OCI-LY3 (cell line): ENCODE results near the gene FRYL.

Source experiments
- CTCF ChIP-seq: fragments of 200-600, 300-600 bp; sonication (generic); IDR thresholded peaks from 2 replicates; pipeline ENCODE4 v1.5.1; 2014; ENCODE audit warnings: antibody characterized with exemption, low read length, low read depth
- EZH2phosphoT487 ChIP-seq: fragments of 200-600 bp; shearing (Covaris generic); IDR thresholded peaks from 2 replicates; pipeline ENCODE4 v1.6.1; 2018; ENCODE audit warnings: antibody characterized with exemption, mixed run types, low read depth

GRCh38 chr4:48504026-48504330 lies 276.1 kb downstream of the FRYL start:
- no peak for TF ChIP-seq CTCF
- no peak for TF ChIP-seq EZH2phosphoT487
